GM21576 (cell line): ENCODE measurements around the gene PKN1.
"Not testable (repeated sequence)": the region's sequence is repeated elsewhere in the genome, so short reads cannot be mapped to it uniquely, and the experiment has no call there.

Source experiments
- ATAC-seq: cut with Tn5 transposase; IDR thresholded peaks from one replicate; pipeline ENCODE4 v1.9.1; 2021; ENCODE audit warnings: mild to moderate bottlenecking, moderate library complexity; ENCODE audit not compliant: unreplicated experiment

The PKN1 gene

GRCh38 chr19:14428882-14429416, 4.2 kb upstream of the PKN1 start:
- no peak for ATAC-seq

- ATAC-seq, result no peak
These were observed 2.4 kb upstream of the PKN1 start for GRCh38 chr19:14430712-14431111.

GRCh38 chr19:14433554-14434501, 722 bp downstream of the PKN1 start:
- no peak for ATAC-seq

- ATAC-seq, result no peak
These were observed 1.6 kb downstream of the PKN1 start for GRCh38 chr19:14434543-14435319.

GRCh38 chr19:14435320-14436050, 2.4 kb downstream of the PKN1 start:
- ATAC-seq, result no peak

GRCh38 chr19:14437578-14438140, 4.6 kb downstream of the PKN1 start:
- ATAC-seq, result no peak

GRCh38 chr19:14439014-14439413, 5.9 kb downstream of the PKN1 start:
- no peak for ATAC-seq

- peak; percentile 86 for ATAC-seq
These were observed 6.9 kb downstream of the PKN1 start for GRCh38 chr19:14440049-14440448.

GRCh38 chr19:14441041-14441938, 8.2 kb downstream of the PKN1 start:
- no peak for ATAC-seq

GRCh38 chr19:14442891-14443631, 10.0 kb downstream of the PKN1 start:
- ATAC-seq, result no peak

- no peak for ATAC-seq
These were observed 10.6 kb downstream of the PKN1 start for GRCh38 chr19:14443632-14444216.

GRCh38 chr19:14446336-14447036, 13.4 kb downstream of the PKN1 start:
- no peak for ATAC-seq

GRCh38 chr19:14449321-14449720, 16.2 kb downstream of the PKN1 start:
- no peak for ATAC-seq

- no peak for ATAC-seq
These were observed 17.2 kb downstream of the PKN1 start for GRCh38 chr19:14450168-14450874.

- no peak for ATAC-seq
These were observed 17.8 kb downstream of the PKN1 start for GRCh38 chr19:14450876-14451275.

GRCh38 chr19:14452303-14452702, 19.2 kb downstream of the PKN1 start:
- ATAC-seq, result not testable (repeated sequence)

GRCh38 chr19:14459703-14460102, 26.6 kb downstream of the PKN1 start:
- ATAC-seq, result no peak
